22Rv1 (cell line): ENCODE results near the gene NPHP4.

ENCODE experiments used
- H3K27ac ChIP-seq: fragments of 450-650 bp; 2 replicates; pipeline ENCODE4 v1.5.1; 2017
- CTCF ChIP-seq: fragments of 450-650 bp; IDR thresholded peaks from 2 replicates; pipeline ENCODE4 v1.5.1; 2017; ENCODE audit warnings: mild to moderate bottlenecking
- ZFX ChIP-seq: fragments of 450-650 bp; IDR thresholded peaks from 2 replicates; pipeline ENCODE4 v1.6.1; 2017; ENCODE audit warnings: antibody characterized with exemption, borderline replicate concordance

The NPHP4 gene

GRCh38 chr1:5991381-5992025 lies 722 bp downstream of the NPHP4 start:
- H3K27ac ChIP-seq: peak overlapping the region; percentile 64
- no peak for TF ChIP-seq CTCF
- no peak for TF ChIP-seq ZFX

- no peak overlapping the region for H3K27ac ChIP-seq
- TF ChIP-seq ZFX: no peak
- no peak for TF ChIP-seq CTCF
Measured at GRCh38 chr1:5990913-5991312, 1.3 kb downstream of the NPHP4 start.

- TF ChIP-seq CTCF (no peak), ZFX (no peak)
- no peak overlapping the region for H3K27ac ChIP-seq
Measured at GRCh38 chr1:5989731-5990271, 2.4 kb downstream of the NPHP4 start.

GRCh38 chr1:5989286-5989605 lies 3.0 kb downstream of the NPHP4 start:
- TF ChIP-seq ZFX (no peak), CTCF (no peak)
- H3K27ac ChIP-seq: no peak overlapping the region

- TF ChIP-seq ZFX: no peak
- TF ChIP-seq CTCF: no peak
- H3K27ac ChIP-seq: no peak overlapping the region
Measured at GRCh38 chr1:5988596-5989285, 3.5 kb downstream of the NPHP4 start.

GRCh38 chr1:5986018-5986417 lies 6.2 kb downstream of the NPHP4 start:
- no peak for TF ChIP-seq CTCF
- no peak for TF ChIP-seq ZFX
- no peak overlapping the region for H3K27ac ChIP-seq

GRCh38 chr1:5985250-5985649 lies 7.0 kb downstream of the NPHP4 start:
- H3K27ac ChIP-seq: no peak overlapping the region
- no peak for TF ChIP-seq CTCF
- TF ChIP-seq ZFX: no peak
